ENCODE data around the gene DIPK1B.
"Not testable (repeated sequence)": the region's sequence is repeated elsewhere in the genome, so short reads cannot be mapped to it uniquely, and the experiment has no call there.

The DIPK1B gene

DNA sequence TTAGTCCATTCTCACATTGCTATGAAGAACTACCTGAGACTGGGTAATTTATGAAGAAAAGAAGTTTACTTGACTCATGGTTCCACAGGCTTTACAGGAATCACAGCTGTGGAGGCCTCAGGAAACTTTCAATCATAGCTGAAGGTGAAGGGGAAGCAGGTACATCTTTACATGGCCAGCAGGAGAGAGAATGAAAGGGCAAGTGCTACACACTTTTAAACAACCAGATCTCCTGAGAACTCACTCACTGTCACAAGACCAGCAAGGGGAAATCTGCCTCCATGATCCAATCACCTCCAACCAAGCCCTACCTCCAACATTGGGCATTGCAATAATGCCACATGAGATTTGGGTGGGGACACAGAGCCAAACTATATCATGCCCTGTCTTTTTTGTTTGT, 39.4 kb downstream of the DIPK1B start:
- DNase-seq (ENCODE audit: insufficient read length, low spot score) (no peak), FAIRE-seq (no peak)
- TF ChIP-seq, protein P1, sequence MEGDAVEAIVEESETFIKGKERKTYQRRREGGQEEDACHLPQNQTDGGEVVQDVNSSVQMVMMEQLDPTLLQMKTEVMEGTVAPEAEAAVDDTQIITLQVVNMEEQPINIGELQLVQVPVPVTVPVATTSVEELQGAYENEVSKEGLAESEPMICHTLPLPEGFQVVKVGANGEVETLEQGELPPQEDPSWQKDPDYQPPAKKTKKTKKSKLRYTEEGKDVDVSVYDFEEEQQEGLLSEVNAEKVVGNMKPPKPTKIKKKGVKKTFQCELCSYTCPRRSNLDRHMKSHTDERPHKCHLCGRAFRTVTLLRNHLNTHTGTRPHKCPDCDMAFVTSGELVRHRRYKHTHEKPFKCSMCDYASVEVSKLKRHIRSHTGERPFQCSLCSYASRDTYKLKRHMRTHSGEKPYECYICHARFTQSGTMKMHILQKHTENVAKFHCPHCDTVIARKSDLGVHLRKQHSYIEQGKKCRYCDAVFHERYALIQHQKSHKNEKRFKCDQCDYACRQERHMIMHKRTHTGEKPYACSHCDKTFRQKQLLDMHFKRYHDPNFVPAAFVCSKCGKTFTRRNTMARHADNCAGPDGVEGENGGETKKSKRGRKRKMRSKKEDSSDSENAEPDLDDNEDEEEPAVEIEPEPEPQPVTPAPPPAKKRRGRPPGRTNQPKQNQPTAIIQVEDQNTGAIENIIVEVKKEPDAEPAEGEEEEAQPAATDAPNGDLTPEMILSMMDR (IDR thresholded peaks at IDR 0.05; ENCODE audit: insufficient read depth, missing control alignments), result no peak

DNA sequence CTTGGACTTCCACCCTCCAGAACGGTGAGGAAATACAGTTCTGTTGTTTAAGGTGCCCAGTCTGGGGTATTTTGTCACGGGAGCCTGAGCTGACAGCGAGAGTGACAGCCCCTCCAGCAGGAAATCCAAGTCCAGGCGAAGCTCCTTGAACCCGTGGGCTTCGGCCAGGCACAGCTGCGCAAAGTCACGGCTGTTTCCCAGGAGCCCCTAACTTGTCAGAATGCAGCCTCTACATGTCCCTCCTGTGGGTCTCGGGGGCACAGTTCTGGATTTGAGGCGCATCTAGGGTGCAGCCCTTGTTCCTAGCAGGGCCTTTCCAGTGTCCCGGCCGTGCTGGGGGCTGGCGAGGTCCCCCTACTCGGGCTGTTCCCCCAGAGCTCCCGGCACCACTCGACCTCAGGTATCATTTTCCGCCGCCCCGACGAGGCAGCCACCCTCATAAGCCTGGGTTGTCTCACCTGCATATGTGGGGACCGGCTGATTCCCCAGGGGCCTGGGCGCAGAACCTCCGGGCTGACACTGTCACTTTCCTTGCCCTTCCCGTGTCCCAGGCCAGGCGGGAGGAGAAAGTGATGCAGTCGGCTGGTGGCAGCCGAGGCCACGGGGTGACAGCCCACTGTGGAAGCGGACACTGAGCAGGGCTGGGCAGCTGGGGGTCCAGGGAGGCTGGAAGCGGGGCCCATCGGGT, 41.1 kb downstream of the DIPK1B start:
- TF ChIP-seq, protein P1 (IDR thresholded peaks at IDR 0.05; ENCODE audit: insufficient read depth, missing control alignments), result no peak
- no peak for FAIRE-seq
- DNase-seq (ENCODE audit: insufficient read length, low spot score), result no peak

DNA sequence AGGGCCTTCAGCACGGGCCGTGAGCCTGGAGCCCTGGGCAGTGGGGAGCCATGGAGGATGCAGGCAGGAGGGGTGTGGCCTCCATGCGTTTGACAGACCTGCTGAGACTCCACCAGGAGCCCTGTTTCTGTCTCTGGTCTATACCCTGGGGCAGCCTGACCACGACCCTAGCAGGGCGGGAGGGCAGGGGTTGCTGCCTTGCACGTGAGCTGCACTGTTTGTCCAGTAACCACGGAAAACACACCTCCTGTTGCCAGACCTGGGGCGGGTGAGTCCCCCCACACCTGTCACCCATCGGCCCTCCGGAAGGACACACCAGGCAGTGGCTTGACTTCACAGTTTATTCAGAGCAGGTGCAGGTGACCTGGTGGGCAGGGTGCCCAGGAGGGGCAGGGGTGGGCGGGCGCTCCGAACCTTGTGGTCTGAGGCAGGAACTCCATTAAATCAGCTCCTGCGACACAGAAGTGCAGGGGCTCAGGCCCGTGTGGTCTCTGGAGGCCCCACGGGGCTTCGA, 41.7 kb downstream of the DIPK1B start:
- no peak for FAIRE-seq
- DNase-seq (ENCODE audit: insufficient read length, low spot score), result no peak
- TF ChIP-seq, protein P1 (IDR thresholded peaks at IDR 0.05; ENCODE audit: insufficient read depth, missing control alignments), result no peak

DNA sequence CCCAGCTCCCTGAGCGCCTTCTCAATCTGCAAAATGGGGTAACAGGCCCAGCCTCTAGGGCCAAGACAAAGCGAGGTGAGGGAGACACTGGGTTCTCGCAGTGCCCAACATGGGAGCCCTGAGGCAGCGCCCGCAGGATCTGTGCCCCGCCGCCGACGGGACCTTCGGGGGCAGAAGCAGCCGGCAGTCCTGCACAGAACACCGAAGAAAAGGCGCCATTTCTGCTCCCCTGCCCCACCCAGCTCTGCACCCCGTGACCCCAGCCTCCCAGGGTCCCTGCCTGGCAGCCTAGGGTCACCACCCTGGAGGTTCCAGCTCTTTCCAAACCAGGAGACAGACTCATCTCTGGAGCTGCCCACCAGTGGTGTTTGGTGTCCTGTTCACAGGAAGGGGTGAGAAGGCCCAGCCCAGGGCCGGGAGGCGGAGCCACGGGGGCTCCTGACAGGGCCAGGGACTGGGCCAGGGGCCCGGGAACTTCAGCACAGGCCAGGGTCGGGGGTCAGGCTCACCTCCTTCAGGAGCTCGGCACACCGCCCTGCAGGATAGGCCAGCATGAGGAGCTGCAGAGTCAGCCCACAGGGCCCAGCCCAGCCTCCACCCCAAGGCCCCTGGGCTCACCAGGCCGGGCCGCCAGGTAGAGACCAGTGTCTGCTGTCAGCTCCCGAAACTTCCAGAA, 42.4 kb downstream of the DIPK1B start:
- DNase-seq (ENCODE audit: insufficient read length, low spot score), result no peak
- no peak for FAIRE-seq
- TF ChIP-seq, protein P1 (IDR thresholded peaks at IDR 0.05; ENCODE audit: insufficient read depth, missing control alignments), result no peak

DNA sequence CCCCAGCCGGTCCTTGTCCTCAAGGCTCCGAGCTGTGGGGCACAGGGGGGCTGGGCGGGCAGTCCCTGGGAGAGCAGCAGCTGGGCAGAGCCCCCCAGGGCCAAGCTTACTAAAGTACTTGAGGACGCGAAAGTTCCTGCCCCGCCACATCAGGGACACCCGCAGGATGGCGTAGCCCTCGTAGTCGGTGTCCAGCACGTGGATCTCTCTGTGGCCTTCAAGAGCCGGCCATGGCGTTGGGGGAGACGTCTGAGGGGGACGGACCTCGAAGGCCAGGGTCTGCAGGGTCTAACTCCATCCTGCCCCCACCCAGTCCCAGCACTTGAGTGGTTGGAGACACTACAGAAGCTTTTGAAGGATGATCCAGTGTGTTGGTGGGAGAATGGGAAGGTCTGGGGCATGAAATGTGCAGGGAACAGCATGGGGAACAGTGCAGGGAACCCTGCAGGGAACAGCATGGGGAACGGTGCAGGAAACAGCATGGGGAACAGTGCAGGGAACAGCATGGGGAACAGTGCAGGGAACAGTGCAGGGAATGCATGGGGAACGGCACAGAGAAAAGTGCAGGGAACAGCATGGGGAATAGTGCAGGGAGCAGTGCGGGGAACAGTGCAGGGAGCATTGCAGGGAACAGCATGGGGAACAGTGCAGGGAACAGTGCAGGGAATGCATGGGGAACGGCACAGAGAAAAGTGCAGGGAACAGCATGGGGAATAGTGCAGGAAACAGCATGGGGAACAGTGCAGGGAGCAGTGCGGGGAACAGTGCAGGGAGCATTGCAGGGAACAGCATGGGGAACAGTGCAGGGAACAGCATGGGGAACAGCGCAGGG, 43.1 kb downstream of the DIPK1B start:
- not testable (repeated sequence) for FAIRE-seq; DNase-seq (ENCODE audit: insufficient read length, low spot score)

DNA sequence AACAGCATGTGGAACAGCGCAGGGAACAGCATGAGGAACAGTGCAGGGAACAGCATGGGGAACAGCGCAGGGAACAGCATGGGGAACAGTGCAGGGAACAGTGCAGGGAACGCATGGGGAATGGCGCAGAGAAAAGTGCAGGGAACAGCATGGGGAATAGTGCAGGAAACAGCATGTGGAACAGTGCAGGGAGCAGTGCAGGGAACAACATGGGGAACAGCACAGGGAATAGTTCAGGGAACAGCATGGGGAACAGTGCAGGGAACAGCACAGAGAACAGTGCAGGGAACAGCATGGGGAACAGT, 43.7 kb downstream of the DIPK1B start:
- TF ChIP-seq, protein P1 (IDR thresholded peaks at IDR 0.05; ENCODE audit: insufficient read depth, missing control alignments), result no peak
- no peak for FAIRE-seq

DNA sequence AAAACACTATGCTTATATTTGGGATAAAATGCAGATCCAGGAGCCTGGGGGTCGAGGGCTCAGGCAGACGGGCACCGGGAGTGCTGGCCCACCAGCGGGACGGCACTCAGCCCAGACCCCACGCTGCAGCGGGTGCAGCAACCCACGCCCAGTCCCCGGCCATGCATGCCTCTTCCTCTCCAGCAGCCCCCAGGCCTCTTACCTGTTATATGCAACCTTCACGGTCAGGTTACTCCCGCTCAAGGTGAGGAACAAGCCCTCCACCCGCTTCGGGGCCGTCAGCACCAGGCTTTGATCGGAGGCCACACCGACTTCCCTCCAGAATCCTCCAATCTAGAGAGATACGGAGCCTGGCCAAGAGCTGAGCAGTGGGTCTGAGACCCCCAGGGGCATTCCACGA, 44.5 kb downstream of the DIPK1B start:
- TF ChIP-seq, protein P1 (IDR thresholded peaks at IDR 0.05; ENCODE audit: insufficient read depth, missing control alignments), result no peak
- FAIRE-seq (no peak), DNase-seq (ENCODE audit: insufficient read length, low spot score) (no peak)

More for the DNA sequence above, 43.7 kb downstream of the DIPK1B start:
- no peak for DNase-seq (ENCODE audit: insufficient read length, low spot score)

All from D721Med (cell line).